HepG2 (cell line): ENCODE measurements around the gene TBX5. TPM values are rescaled to one million over a fixed set of nuclear protein-coding genes. Genes with fewer than 3 reads are reported as not detected.

Experiments used
- ATAC-seq: fragments of 200-7000 bp; cut with Tn5 transposase; 3 replicates; pipeline ENCODE4 v1.9.1; 2020; ENCODE audit warnings: mild to moderate bottlenecking, moderate library complexity
- BruUV-seq: library from RNA; stranded (reverse); fragments of 400-500 nt; replicated peaks from 2 replicates; lab custom pipeline; 2021; lab: Mats Ljungman, UMichigan
- CTCF ChIA-PET: fragments of 300-600 bp; formaldehyde crosslinking; extraction: SDS; loops from one replicate; lab custom pipeline; 2021; ENCODE audit warnings: low total read pairs, inconsistent platforms, low intra/inter-chr PET ratio; lab: Yijun Ruan, JAX
- POLR2A ChIA-PET: fragments of 350-600 bp; sonication (Branson Sonifier 250); formaldehyde crosslinking; loops from one replicate; lab custom pipeline; 2020; ENCODE audit warnings: antibody characterized with exemption, inconsistent platforms; lab: Yijun Ruan, JAX
- DNase-seq: peaks from one replicate; pipeline ENCODE4 v3.0.0-alpha.2; 2015; ENCODE audit warnings: low spot score
- FAIRE-seq: peaks from 3 replicates; lab custom pipeline; 2011; peaks lifted over from hg19 to GRCh38; lab: Jason Lieb, UNC
- H2AFZ ChIP-seq: one replicate; pipeline ENCODE4 v1.6.1; 2011; ENCODE audit warnings: low read length, inconsistent platforms
- H3K27ac ChIP-seq: fragments of 300-600 bp; 3 replicates; pipeline ENCODE4 v1.8.0; 2011; ENCODE audit warnings: mixed run types, mild to moderate bottlenecking, mixed read lengths, low read length, inconsistent platforms; ENCODE audit not compliant: insufficient read depth; ENCODE audit errors: extremely low read length
- H3K27me3 ChIP-seq, 2 experiments: fragments of 200-600 bp in 1 of 2; 2 replicates in 1 of 2; 3 replicates in 1 of 2; pipeline versions ENCODE4 v1.6.0 to v1.8.0; 2011; ENCODE audit warnings: low read length in 2 of 2, mild to moderate bottlenecking in 2 of 2, moderate library complexity in 2 of 2, inconsistent platforms in 1 of 2; ENCODE audit not compliant: insufficient read depth in 2 of 2, control insufficient read depth in 1 of 2
- H3K36me3 ChIP-seq, 2 experiments: fragments of 200-600 bp in 1 of 2; replicated peaks in 1 of 2; 2 replicates in 1 of 2; 3 replicates in 1 of 2; pipeline versions ENCODE4 v1.5.1 to v1.8.0; 2011; ENCODE audit warnings: low read length in 2 of 2, inconsistent platforms in 1 of 2; ENCODE audit not compliant: insufficient read depth in 2 of 2, control insufficient read depth in 1 of 2
- H3K4me1 ChIP-seq: 2 replicates; pipeline ENCODE4 v1.5.1; 2012; ENCODE audit warnings: low read length, inconsistent platforms; ENCODE audit not compliant: insufficient read depth
- H3K4me2 ChIP-seq: 2 replicates; pipeline ENCODE4 v1.6.0; 2011; ENCODE audit warnings: low read depth, low read length, inconsistent platforms
- H3K4me3 ChIP-seq, 3 experiments: fragments of 200-600 bp in 1 of 3; sonication (generic), shearing (Covaris generic) in 1 of 3; replicated peaks in 1 of 3; 2 replicates each; pipeline ENCODE4 v1.5.1; 2011 to 2016; ENCODE audit warnings: low read length in 3 of 3, inconsistent platforms in 2 of 3, low read depth in 2 of 3, mild to moderate bottlenecking in 2 of 3, control low read depth in 1 of 3, mixed read lengths in 1 of 3; ENCODE audit not compliant: insufficient read depth in 1 of 3
- H3K79me2 ChIP-seq: one replicate; pipeline ENCODE4 v1.6.1; 2011; ENCODE audit warnings: low read length, inconsistent platforms; ENCODE audit not compliant: insufficient read depth
- H3K9ac ChIP-seq: 2 replicates; pipeline ENCODE4 v1.6.0; 2011; ENCODE audit warnings: mild to moderate bottlenecking, low read depth, low read length, inconsistent platforms; ENCODE audit not compliant: insufficient read depth
- H3K9me3 ChIP-seq: 2 replicates; pipeline ENCODE4 v1.5.1; 2012; ENCODE audit warnings: mild to moderate bottlenecking, low read length
- H4K20me1 ChIP-seq: 2 replicates; pipeline ENCODE4 v1.6.0; 2011; ENCODE audit warnings: inconsistent platforms, mild to moderate bottlenecking, low read length, moderate library complexity; ENCODE audit not compliant: insufficient read depth
- DBP ChIP-seq: sonication (generic); formaldehyde crosslinking; IDR thresholded peaks from 2 replicates; pipeline ENCODE4 v1.4.0; 2020; ENCODE audit warnings: missing genetic modification reagents; ENCODE audit errors: not compliant biosample characterization
- RNF2 ChIP-seq: fragments of 450-650 bp; conservative IDR thresholded peaks from 2 replicates; pipeline ENCODE4 v1.6.1; 2016; ENCODE audit warnings: low read depth
- TFDP2 ChIP-seq: sonication (generic); formaldehyde crosslinking; IDR thresholded peaks from 2 replicates; pipeline ENCODE4 v1.4.0; 2020; ENCODE audit warnings: missing genetic modification reagents
- TOE1 ChIP-seq: sonication (generic); formaldehyde crosslinking; IDR thresholded peaks from 2 replicates; pipeline ENCODE4 v1.4.0; 2020; ENCODE audit warnings: mild to moderate bottlenecking, missing genetic modification reagents
- ZFYVE20 ChIP-seq: sonication (generic); formaldehyde crosslinking; IDR thresholded peaks from 2 replicates; pipeline ENCODE4 v1.8.0; 2023; ENCODE audit warnings: low read depth, mild to moderate bottlenecking, moderate library complexity, missing genetic modification reagents, borderline replicate concordance
- WGBS: methylation state at CpG from one replicate; pipeline ENCODE4 v1.1.6; 2017; ENCODE audit warnings: low lambda C conversion rate; 5-methylcytosine and 5-hydroxymethylcytosine counted together
- in situ Hi-C: cut with HindIII; loops from 2 replicates; pipeline ENCODE4 v1.10.0; 2017; ENCODE audit warnings: low pct_unique_long_range_greater_than_20kb; ENCODE audit not compliant: extremely low pct_ligation_motif_present
- intact Hi-C: fragments of 100-400 bp; cut with micrococcal nuclease; formaldehyde crosslinking; loops from one replicate; pipeline ENCODE4 v1.10.0; 2022; ENCODE audit not compliant: unreplicated experiment
- polyA plus RNA-seq, 8 experiments: library from polyadenylated mRNA; depleted of rRNA in 3 of 8; stranded (reverse) in 7 of 8; unstranded in 1 of 8; fragments of >200 nt; fragmentation: Illumina TruSeq in 4 of 8; extraction: Trizol in 4 of 8; gene quantifications; 2 replicates each; pipeline versions ENCODE4 v1.2.1 to v1.2.3, GENCODE V29; 2011 to 2016; ENCODE audit warnings: low read depth in 4 of 8, missing spikeins in 1 of 8, mixed read lengths in 1 of 8; ENCODE audit not compliant: insufficient read depth in 1 of 8
- total RNA-seq, 5 experiments: library from RNA; depleted of rRNA; stranded (reverse); fragments of >200 nt; fragmentation: Illumina TruSeq; extraction: Trizol; gene quantifications; 2 replicates each; pipeline ENCODE4 v1.2.3, GENCODE V29; 2016; ENCODE audit warnings: low read depth in 1 of 5

Gene TBX5
- total and polyA plus RNA-seq, 2 of the 13 experiments (the other 11 are each of a cell fraction or from before 2014, with no cell fraction given) = not detected

DNA sequence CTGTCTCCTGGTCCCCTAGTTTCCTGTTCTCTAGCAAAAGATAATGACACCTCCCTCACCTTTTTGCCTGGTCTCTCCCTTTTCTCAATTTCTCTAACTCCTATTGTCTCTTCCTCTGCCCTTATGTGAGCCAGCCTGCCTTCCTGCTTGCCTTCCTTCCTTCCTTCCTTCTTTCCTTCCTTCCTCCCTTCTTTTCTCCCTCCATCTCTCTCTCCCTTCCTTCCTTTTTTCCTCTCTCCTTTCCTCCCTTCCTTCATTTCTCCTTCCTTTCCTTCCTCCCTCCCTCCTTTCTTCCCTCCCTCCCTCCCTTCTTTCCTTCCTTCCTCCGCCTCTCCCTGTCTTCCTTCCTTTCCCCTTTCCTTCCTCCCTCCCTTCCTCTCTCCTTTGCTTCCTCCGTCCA is 45.7 kb upstream of the TBX5 start:
- TF ChIP-seq TOE1 (CRISPR knock-in tag) = no peak
- no peak for TF ChIP-seq ZFYVE20
- TF ChIP-seq RNF2 = no peak
- TF ChIP-seq TFDP2 (CRISPR knock-in tag) = no peak
- no peak for TF ChIP-seq DBP (CRISPR knock-in tag)
- FAIRE-seq (no peak), ATAC-seq (no peak), DNase-seq (no peak)
- intact Hi-C loops = no loop called here
- H4K20me1 ChIP-seq = no peaks in the 10 kb centered on the region
- no peaks in the 10 kb centered on the region for H3K36me3 ChIP-seq
- no peak overlapping the region for H3K9ac ChIP-seq
- H3K79me2 ChIP-seq = no peaks in the 10 kb centered on the region
- in situ Hi-C loops = no loop called here
- H3K4me1 ChIP-seq = no peaks in the 10 kb centered on the region
- ChIA-PET CTCF (no interaction called here), POLR2A (no interaction called here)
- H2AFZ ChIP-seq = no peak overlapping the region
- H3K27ac ChIP-seq = no peak overlapping the region
- no peaks in the 10 kb centered on the region for H3K9me3 ChIP-seq
- no peak overlapping the region for H3K4me2 ChIP-seq
- H3K27me3 ChIP-seq = peaks cover 8 to 42% of the 10 kb centered on the region in 2 experiments; a peak in 4 of 5 replicates
- BruUV-seq = no TSS peak
- WGBS = 4% methylated on average over 2 of the region's 2 CpGs
- H3K4me3 ChIP-seq = no peak overlapping the region
